GF-D8 (cell line): Measurements from ENCODE around the gene CHSY3.

ENCODE experiments used
- DNase-seq: peaks from one replicate; lab custom pipeline; 2025; lab: John Stamatoyannopoulos, UW

CHSY3 gene

GRCh38 chr5:130096483-130096882, 192.2 kb downstream of the CHSY3 start:
- no peak for DNase-seq

- DNase-seq = no peak
Measured at GRCh38 chr5:130099008-130099407, 194.7 kb downstream of the CHSY3 start.

- no peak for DNase-seq
Measured at GRCh38 chr5:130102375-130102774, 198.1 kb downstream of the CHSY3 start.

- DNase-seq = no peak
Measured at GRCh38 chr5:130102960-130103359, 198.7 kb downstream of the CHSY3 start.

GRCh38 chr5:130104895-130105688, 200.8 kb downstream of the CHSY3 start:
- no peak for DNase-seq

- no peak for DNase-seq
Measured at GRCh38 chr5:130106480-130106879, 202.2 kb downstream of the CHSY3 start.

- DNase-seq = no peak
Measured at GRCh38 chr5:130109152-130109551, 204.9 kb downstream of the CHSY3 start.

GRCh38 chr5:130110328-130110727, 206.1 kb downstream of the CHSY3 start:
- DNase-seq = no peak

- no peak for DNase-seq
Measured at GRCh38 chr5:130111746-130112145, 207.5 kb downstream of the CHSY3 start.

- no peak for DNase-seq
Measured at GRCh38 chr5:130112246-130112645, 208.0 kb downstream of the CHSY3 start.

GRCh38 chr5:130115686-130116085, 211.4 kb downstream of the CHSY3 start:
- DNase-seq = no peak

GRCh38 chr5:130116462-130116861, 212.2 kb downstream of the CHSY3 start:
- DNase-seq = no peak

- DNase-seq = no peak
Measured at GRCh38 chr5:130116972-130117371, 212.7 kb downstream of the CHSY3 start.

- DNase-seq = no peak
Measured at GRCh38 chr5:130126746-130127145, 222.5 kb downstream of the CHSY3 start.

GRCh38 chr5:130135506-130135905, 231.2 kb downstream of the CHSY3 start:
- no peak for DNase-seq

- DNase-seq = no peak
Measured at GRCh38 chr5:130136300-130136699, 232.0 kb downstream of the CHSY3 start.

GRCh38 chr5:130137681-130138080, 233.4 kb downstream of the CHSY3 start:
- DNase-seq = no peak

GRCh38 chr5:130138406-130139045, 234.3 kb downstream of the CHSY3 start:
- DNase-seq = no peak

- no peak for DNase-seq
Measured at GRCh38 chr5:130141659-130142320, 237.5 kb downstream of the CHSY3 start.

- no peak for DNase-seq
Measured at GRCh38 chr5:130151239-130151638, 247.0 kb downstream of the CHSY3 start.

- no peak for DNase-seq
Measured at GRCh38 chr5:130155345-130156011, 251.2 kb downstream of the CHSY3 start.

GRCh38 chr5:130158036-130158435, 253.8 kb downstream of the CHSY3 start:
- DNase-seq = no peak

GRCh38 chr5:130159968-130160367, 255.7 kb downstream of the CHSY3 start:
- no peak for DNase-seq
